H1 (cell line): ENCODE measurements around the gene SPATS2L. TPM values are rescaled to one million over a fixed set of nuclear protein-coding genes. Genes with fewer than 3 reads are reported as not detected.

Experiments
- CBX5 ChIP-seq: fragments of 300-800, 300-1000 bp; sonication (generic); IDR thresholded peaks from 2 replicates; pipeline ENCODE4 v1.7.1; 2016; ENCODE audit warnings: antibody characterized with exemption, low read length, low read depth
- GTF2F1 ChIP-seq: IDR thresholded peaks from 2 replicates; pipeline ENCODE4 v1.6.1; 2012; ENCODE audit warnings: low read depth, low read length, improper control_type of control experiment, borderline replicate concordance
- MAFK ChIP-seq: IDR thresholded peaks from 2 replicates; pipeline ENCODE4 v1.6.1; 2012; ENCODE audit warnings: low read depth, mild to moderate bottlenecking, improper control_type of control experiment, low read length
- PHF8 ChIP-seq: fragments of 200-600 bp; sonication (generic); conservative IDR thresholded peaks from 2 replicates; pipeline ENCODE4 v1.7.1; 2012; ENCODE audit warnings: low read depth, mild to moderate bottlenecking, inconsistent platforms, low read length, moderate library complexity
- POLR2A ChIP-seq, 2 experiments: IDR thresholded peaks; 1 replicate in 1 of 2; 2 replicates in 1 of 2; pipeline ENCODE4 v1.6.1; 2011; ENCODE audit warnings: low read depth in 2 of 2, low read length in 2 of 2, mild to moderate bottlenecking in 2 of 2; ENCODE audit errors: control extremely low read depth in 1 of 2
- POU5F1 ChIP-seq: IDR thresholded peaks from 2 replicates; pipeline ENCODE4 v1.6.1; 2011; ENCODE audit warnings: low read depth, mild to moderate bottlenecking, low read length, moderate library complexity
- SIRT6 ChIP-seq: IDR thresholded peaks from one replicate; pipeline ENCODE4 v1.7.1; 2012; ENCODE audit warnings: low read length, inconsistent platforms
- SRF ChIP-seq: IDR thresholded peaks from 2 replicates; pipeline ENCODE4 v1.6.1; 2011; ENCODE audit warnings: mild to moderate bottlenecking, low read depth, low read length, moderate library complexity
- TAF1 ChIP-seq: IDR thresholded peaks from 2 replicates; pipeline ENCODE4 v1.6.1; 2011; ENCODE audit warnings: mild to moderate bottlenecking, low read depth, low read length
- TEAD4 ChIP-seq: IDR thresholded peaks from 2 replicates; pipeline ENCODE4 v1.6.1; 2012; ENCODE audit warnings: low read depth, low read length, inconsistent platforms, mixed read lengths
- polyA plus RNA-seq, 7 experiments: library from polyadenylated mRNA; depleted of rRNA in 3 of 7; stranded (reverse) in 5 of 7; unstranded in 2 of 7; fragments of >200 nt in 5 of 7; fragments of 200-250 nt in 2 of 7; gene quantifications; 1 replicate in 5 of 7; 2 replicates in 1 of 7; 4 replicates in 1 of 7; pipeline versions ENCODE4 v1.2.1 to v1.2.3, GENCODE V29; 2011 to 2013; ENCODE audit warnings: missing spikeins in 2 of 7, mixed read lengths in 2 of 7
- total RNA-seq: library from RNA; stranded (reverse); fragmentation: NEBNext Ultra II Directional; extraction: Animal tissue kit (Norgen Biotek cat#: 25700); gene quantifications from 2 replicates; pipeline ENCODE4 v1.2.1, GENCODE V29; 2021
- TF ChIP-seq, protein P1 (sequence below): fragments of 300-600 bp; sonication (generic); IDR thresholded peaks from 2 replicates; pipeline ENCODE4 v1.7.1; 2012; ENCODE audit warnings: low read length, moderate library complexity, mild to moderate bottlenecking, inconsistent platforms; ENCODE audit not compliant: insufficient replicate concordance

SPATS2L gene
- total and polyA plus RNA-seq, 2 of the 8 experiments (the other 6 are each of a cell fraction or from before 2014, with no cell fraction given), result 67.3 to 189 TPM

DNA sequence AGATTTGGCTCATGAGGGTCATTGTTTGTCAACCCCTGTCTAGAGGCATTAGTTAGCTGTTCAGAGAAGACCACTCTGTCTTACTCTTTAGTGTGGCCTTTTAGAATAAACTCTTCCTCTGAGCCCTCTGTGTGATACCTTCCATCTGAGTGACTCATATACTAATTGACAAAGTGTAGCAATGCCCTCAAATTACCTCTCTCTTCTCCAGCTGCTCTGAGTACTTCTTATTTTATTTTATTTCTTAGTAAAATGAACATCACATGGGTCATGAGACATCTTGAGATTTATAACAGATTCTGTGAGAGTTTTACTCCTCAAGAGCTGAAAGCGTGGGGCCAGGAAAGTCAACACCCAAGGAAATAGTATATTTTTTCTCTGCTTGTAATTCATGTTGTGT is 136.0 kb downstream of the SPATS2L start (continued):
- TF ChIP-seq, protein P1, sequence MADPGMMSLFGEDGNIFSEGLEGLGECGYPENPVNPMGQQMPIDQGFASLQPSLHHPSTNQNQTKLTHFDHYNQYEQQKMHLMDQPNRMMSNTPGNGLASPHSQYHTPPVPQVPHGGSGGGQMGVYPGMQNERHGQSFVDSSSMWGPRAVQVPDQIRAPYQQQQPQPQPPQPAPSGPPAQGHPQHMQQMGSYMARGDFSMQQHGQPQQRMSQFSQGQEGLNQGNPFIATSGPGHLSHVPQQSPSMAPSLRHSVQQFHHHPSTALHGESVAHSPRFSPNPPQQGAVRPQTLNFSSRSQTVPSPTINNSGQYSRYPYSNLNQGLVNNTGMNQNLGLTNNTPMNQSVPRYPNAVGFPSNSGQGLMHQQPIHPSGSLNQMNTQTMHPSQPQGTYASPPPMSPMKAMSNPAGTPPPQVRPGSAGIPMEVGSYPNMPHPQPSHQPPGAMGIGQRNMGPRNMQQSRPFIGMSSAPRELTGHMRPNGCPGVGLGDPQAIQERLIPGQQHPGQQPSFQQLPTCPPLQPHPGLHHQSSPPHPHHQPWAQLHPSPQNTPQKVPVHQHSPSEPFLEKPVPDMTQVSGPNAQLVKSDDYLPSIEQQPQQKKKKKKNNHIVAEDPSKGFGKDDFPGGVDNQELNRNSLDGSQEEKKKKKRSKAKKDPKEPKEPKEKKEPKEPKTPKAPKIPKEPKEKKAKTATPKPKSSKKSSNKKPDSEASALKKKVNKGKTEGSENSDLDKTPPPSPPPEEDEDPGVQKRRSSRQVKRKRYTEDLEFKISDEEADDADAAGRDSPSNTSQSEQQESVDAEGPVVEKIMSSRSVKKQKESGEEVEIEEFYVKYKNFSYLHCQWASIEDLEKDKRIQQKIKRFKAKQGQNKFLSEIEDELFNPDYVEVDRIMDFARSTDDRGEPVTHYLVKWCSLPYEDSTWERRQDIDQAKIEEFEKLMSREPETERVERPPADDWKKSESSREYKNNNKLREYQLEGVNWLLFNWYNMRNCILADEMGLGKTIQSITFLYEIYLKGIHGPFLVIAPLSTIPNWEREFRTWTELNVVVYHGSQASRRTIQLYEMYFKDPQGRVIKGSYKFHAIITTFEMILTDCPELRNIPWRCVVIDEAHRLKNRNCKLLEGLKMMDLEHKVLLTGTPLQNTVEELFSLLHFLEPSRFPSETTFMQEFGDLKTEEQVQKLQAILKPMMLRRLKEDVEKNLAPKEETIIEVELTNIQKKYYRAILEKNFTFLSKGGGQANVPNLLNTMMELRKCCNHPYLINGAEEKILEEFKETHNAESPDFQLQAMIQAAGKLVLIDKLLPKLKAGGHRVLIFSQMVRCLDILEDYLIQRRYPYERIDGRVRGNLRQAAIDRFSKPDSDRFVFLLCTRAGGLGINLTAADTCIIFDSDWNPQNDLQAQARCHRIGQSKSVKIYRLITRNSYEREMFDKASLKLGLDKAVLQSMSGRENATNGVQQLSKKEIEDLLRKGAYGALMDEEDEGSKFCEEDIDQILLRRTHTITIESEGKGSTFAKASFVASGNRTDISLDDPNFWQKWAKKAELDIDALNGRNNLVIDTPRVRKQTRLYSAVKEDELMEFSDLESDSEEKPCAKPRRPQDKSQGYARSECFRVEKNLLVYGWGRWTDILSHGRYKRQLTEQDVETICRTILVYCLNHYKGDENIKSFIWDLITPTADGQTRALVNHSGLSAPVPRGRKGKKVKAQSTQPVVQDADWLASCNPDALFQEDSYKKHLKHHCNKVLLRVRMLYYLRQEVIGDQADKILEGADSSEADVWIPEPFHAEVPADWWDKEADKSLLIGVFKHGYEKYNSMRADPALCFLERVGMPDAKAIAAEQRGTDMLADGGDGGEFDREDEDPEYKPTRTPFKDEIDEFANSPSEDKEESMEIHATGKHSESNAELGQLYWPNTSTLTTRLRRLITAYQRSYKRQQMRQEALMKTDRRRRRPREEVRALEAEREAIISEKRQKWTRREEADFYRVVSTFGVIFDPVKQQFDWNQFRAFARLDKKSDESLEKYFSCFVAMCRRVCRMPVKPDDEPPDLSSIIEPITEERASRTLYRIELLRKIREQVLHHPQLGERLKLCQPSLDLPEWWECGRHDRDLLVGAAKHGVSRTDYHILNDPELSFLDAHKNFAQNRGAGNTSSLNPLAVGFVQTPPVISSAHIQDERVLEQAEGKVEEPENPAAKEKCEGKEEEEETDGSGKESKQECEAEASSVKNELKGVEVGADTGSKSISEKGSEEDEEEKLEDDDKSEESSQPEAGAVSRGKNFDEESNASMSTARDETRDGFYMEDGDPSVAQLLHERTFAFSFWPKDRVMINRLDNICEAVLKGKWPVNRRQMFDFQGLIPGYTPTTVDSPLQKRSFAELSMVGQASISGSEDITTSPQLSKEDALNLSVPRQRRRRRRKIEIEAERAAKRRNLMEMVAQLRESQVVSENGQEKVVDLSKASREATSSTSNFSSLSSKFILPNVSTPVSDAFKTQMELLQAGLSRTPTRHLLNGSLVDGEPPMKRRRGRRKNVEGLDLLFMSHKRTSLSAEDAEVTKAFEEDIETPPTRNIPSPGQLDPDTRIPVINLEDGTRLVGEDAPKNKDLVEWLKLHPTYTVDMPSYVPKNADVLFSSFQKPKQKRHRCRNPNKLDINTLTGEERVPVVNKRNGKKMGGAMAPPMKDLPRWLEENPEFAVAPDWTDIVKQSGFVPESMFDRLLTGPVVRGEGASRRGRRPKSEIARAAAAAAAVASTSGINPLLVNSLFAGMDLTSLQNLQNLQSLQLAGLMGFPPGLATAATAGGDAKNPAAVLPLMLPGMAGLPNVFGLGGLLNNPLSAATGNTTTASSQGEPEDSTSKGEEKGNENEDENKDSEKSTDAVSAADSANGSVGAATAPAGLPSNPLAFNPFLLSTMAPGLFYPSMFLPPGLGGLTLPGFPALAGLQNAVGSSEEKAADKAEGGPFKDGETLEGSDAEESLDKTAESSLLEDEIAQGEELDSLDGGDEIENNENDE, result no peak
- TF ChIP-seq PHF8, result no peak
- TF ChIP-seq SIRT6, result no peak
- TF ChIP-seq GTF2F1, result no peak
- no peak for TF ChIP-seq CBX5
- TF ChIP-seq POU5F1, result no peak
- TF ChIP-seq TEAD4, result no peak
- TF ChIP-seq POLR2A (IDR thresholded peaks at IDR 0.05; ENCODE audit: control extremely low read depth in 1 of 2, low read depth in 2 of 2, low read length in 2 of 2), result no peak
- no peak for TF ChIP-seq TAF1
- TF ChIP-seq MAFK, result no peak
- no peak for TF ChIP-seq SRF
